Ovary (tissue), 9 donors: ENCODE measurements around the gene MYH7B. TPM values are rescaled to one million over a fixed set of nuclear protein-coding genes. Genes with fewer than 3 reads are reported as not detected.

Source experiments
- DNase-seq, 5 donors: peaks; one replicate each; pipeline ENCODE4 v3.0.0-alpha.2; 2019 to 2020
- H3K27ac ChIP-seq, 2 donors: fragments of 200-600 bp; one replicate each; pipeline versions ENCODE4 v1.5.1 to v1.8.0; 2019 to 2022
- H3K27me3 ChIP-seq: fragments of 200-600 bp; one replicate; pipeline ENCODE4 v1.8.0; 2022
- H3K36me3 ChIP-seq: fragments of 200-600 bp; sonication (generic); one replicate; pipeline ENCODE4 v1.5.1; 2019
- H3K4me1 ChIP-seq: one replicate; pipeline ENCODE4 v1.8.1; 2013; ENCODE audit warnings: mild to moderate bottlenecking, moderate library complexity; ENCODE audit not compliant: insufficient read depth
- H3K4me3 ChIP-seq: fragments of 200-600 bp; sonication (generic); one replicate; pipeline ENCODE4 v1.5.1; 2017
- H3K9me3 ChIP-seq, 2 donors: fragments of 200-600 bp in 1 of 2; sonication (generic) in 1 of 2; one replicate each; pipeline versions ENCODE4 v1.5.1 to v1.8.1; 2013 to 2019; ENCODE audit warnings: mild to moderate bottlenecking in 1 of 2, moderate library complexity in 1 of 2
- EP300 ChIP-seq: sonication (generic); formaldehyde crosslinking; IDR thresholded peaks from one replicate; pipeline ENCODE4 v1.6.1; 2017; ENCODE audit warnings: antibody characterized with exemption
- POLR2A ChIP-seq: fragments of 450-650 bp; IDR thresholded peaks from one replicate; pipeline ENCODE4 v1.6.1; 2017; ENCODE audit warnings: antibody characterized with exemption, mild to moderate bottlenecking, moderate library complexity
- WGBS, 3 donors: extraction: QIAGEN DNeasy Blood & Tissue Kit in 1 of 3; methylation state at CpG; one replicate each; pipeline versions ENCODE4 v1.1.5 to v1.1.7; 2013 to 2017; 5-methylcytosine and 5-hydroxymethylcytosine counted together
- intact Hi-C, 4 donors: fragments of 100-400 bp; cut with DNase I; formaldehyde crosslinking; loops; one replicate each; pipeline versions ENCODE4 v1.11.0 to v1.15.1; 2022 to 2023
- polyA plus RNA-seq, 2 donors: library from polyadenylated mRNA; stranded (reverse); fragments of 200-250 nt in 1 of 2; fragments of 350-450 nt in 1 of 2; fragmentation: Illumina TruSeq in 1 of 2; extraction: RNeasy Lipid Tissue Mini Kit (QIAGEN cat#74804) in 1 of 2; gene quantifications; one replicate each; pipeline ENCODE4 v1.2.3, GENCODE V29; 2013 to 2014
- total RNA-seq, 7 donors: library from RNA; depleted of rRNA in 2 of 7; stranded (reverse); fragments of >200 nt in 2 of 7; fragmentation: NEBNext Ultra II Directional in 3 of 7; extraction: Animal tissue kit (Norgen Biotek cat#: 25700) in 3 of 7; gene quantifications; one replicate each; pipeline versions ENCODE4 v1.1.0 to v1.2.4, GENCODE V29; 2016 to 2023
- TF ChIP-seq, protein P1 (sequence below), 3 donors: fragments of 450-650 bp in 2 of 3; fragments of 200-600 bp in 1 of 3; IDR thresholded peaks; one replicate each; pipeline versions ENCODE4 v1.5.1 to v1.8.0; 2016 to 2022; ENCODE audit warnings: antibody characterized with exemption in 3 of 3, mild to moderate bottlenecking in 1 of 3
- donor health status: DM: no; HTN: no; CAD: no; lungs with moderate emphysema.
- donor health status: DM: no; HTN: no; CAD: no.
- donor health status: Bipolar disorder and iron deficiency.
- donor health status: DM: yes; HTN: yes; CAD: no.
- donor health status: DM: no; HTN: no; CAD: no.
- donor health status: DM: yes; HTN: yes; CAD: no.

Gene MYH7B
- total and polyA plus RNA-seq, 9 donors: 0.30 to 2.6 (median 1.1) TPM

DNA sequence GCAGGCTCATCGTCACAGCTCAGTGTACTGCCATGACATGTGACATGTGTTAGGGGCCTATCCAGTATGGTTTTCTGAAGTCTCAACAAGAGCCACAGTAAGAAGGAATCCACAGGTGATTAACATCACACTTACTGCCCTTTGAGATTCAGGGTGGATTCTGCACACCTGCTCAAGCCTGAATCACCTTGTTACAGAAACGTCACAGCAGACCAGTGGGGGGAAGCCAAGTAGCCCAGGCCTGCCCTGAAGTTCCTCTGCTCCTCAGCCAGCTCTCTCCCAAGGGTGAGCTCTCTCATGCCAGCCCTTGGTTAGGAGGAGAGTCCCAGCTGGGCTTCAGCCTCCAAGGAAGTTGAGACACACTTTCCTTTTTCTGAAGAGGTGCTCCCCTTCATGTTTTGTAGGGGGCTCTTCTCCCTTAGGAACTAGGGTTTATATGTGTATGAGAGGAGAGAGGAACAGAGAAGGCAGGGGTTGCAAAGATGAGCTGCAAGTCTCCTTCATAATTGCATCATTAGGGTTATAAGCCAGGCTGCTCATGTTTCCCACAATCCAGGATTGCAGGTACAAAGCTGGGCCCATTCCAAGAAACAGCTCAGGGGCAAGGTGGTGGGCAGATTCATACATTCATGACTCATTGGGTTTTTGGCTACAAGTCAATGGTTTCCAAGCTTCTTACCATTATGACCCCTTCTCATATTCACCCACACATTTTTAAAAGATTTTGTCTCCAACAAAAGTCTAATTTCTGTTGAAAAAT lies 11.7 kb upstream of the MYH7B start:
- 81 to 90% (median 90%) methylated on average over 2 of the region's 2 CpGs for WGBS, 3 donors
- Histone ChIP-seq H3K4me1 (no peaks in the 10 kb centered on the region), H3K27ac (no peak overlapping the region), H3K27me3 (no peaks in the 10 kb centered on the region), H3K4me3 (no peak overlapping the region), H3K36me3 (no peaks in the 10 kb centered on the region), H3K9me3 (no peaks in the 10 kb centered on the region)
- no peak for DNase-seq
- TF ChIP-seq EP300 (no peak), POLR2A (no peak)
- TF ChIP-seq, protein P1, sequence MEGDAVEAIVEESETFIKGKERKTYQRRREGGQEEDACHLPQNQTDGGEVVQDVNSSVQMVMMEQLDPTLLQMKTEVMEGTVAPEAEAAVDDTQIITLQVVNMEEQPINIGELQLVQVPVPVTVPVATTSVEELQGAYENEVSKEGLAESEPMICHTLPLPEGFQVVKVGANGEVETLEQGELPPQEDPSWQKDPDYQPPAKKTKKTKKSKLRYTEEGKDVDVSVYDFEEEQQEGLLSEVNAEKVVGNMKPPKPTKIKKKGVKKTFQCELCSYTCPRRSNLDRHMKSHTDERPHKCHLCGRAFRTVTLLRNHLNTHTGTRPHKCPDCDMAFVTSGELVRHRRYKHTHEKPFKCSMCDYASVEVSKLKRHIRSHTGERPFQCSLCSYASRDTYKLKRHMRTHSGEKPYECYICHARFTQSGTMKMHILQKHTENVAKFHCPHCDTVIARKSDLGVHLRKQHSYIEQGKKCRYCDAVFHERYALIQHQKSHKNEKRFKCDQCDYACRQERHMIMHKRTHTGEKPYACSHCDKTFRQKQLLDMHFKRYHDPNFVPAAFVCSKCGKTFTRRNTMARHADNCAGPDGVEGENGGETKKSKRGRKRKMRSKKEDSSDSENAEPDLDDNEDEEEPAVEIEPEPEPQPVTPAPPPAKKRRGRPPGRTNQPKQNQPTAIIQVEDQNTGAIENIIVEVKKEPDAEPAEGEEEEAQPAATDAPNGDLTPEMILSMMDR (IDR thresholded peaks at IDR 0.05): no peak
- intact Hi-C loops: no loop called here

DNA sequence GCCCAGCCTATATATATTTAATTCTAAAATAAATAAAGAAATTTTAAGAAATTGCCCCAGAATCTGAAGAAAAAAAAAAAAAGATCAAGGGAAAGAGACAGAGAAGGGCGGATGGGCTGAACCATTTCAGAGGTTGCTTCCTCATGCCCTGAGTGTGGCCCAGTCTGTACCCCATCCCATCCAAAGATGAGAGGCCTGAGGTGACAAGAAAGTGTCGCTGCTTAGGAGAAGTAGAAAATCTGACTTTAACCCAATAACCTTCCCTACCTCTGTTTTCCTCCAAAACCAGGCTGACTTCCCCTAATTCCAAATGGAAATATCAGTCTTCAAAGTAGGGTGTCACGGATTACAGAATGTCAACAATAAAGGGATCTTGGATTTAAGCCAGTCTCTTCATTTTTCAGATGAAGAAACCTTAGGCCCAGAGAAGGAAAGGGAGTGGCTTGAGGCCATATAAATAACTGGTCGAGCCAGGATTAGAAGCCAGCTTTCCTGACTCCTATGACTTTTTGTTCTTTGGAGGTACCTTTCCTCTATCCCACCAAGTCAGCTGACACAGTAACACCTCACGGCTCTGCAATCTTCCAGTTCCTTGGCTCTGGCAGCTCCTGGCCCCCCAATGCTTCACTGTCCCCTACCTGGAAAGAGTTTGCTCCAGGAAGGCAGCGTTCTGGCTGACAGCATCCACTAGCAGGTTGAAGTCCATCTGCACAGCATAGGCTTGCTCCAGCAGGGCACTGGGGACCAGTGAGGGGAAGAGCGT lies 10.2 kb upstream of the MYH7B start:
- Histone ChIP-seq H3K27me3 (no peaks in the 10 kb centered on the region), H3K4me1 (no peaks in the 10 kb centered on the region), H3K9me3 (no peaks in the 10 kb centered on the region), H3K27ac (no peak overlapping the region), H3K36me3 (no peaks in the 10 kb centered on the region), H3K4me3 (no peak overlapping the region)
- intact Hi-C loops: no loop called here
- TF ChIP-seq EP300 (no peak), POLR2A (no peak)
- TF ChIP-seq, protein P1 (IDR thresholded peaks at IDR 0.05): no peak
- 80 to 83% (median 81%) methylated on average over 7 of the region's 7 CpGs for WGBS, 3 donors
- DNase-seq: no peak

DNA sequence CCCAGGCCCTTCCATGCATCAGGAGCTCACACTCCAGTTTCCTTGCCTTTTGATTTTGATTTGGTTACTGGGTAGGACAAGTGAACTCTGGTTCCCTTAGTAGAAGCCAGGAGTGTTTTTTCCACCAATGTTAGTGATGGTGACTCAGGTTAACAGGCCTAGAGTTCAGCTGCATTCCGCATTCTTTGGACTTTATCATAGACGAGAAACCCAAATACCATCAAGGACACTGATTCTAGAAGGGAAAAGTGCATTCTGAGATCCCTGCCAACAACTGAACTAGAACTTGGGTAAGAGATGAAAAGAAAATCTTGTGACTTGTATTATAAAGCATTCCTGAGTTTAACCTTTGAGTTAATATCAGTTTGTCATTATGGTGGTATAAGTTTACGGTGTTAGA lies 9.0 kb upstream of the MYH7B start:
- WGBS, 3 donors: 28 to 47% (median 30%) methylated on average over 3 of the region's 3 CpGs
- Histone ChIP-seq H3K27ac (no peak overlapping the region), H3K36me3 (no peaks in the 10 kb centered on the region)

DNA sequence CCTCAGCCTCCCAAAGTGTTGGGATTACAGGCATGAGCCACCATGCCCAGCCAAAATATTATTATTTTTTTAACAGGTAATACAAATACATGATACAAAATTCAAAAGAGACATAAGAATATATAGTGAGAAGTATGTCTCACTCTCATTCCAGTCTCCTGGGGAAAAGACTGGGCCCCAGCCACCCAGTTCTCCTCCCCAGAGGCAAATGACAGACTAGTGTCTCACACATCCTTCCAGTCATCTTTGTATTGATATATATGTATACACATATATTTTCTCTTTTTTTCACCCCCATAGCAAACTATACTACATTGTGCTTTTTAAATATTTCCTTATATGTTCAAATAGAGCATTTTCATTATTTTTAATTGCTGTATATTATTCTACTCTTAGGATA lies 8.3 kb upstream of the MYH7B start:
- Histone ChIP-seq H3K27ac (no peak overlapping the region), H3K4me3 (no peak overlapping the region), H3K36me3 (no peaks in the 10 kb centered on the region), H3K9me3 (no peaks in the 10 kb centered on the region), H3K4me1 (no peaks in the 10 kb centered on the region), H3K27me3 (no peaks in the 10 kb centered on the region)
- intact Hi-C loops: no loop called here
- TF ChIP-seq, protein P1 (IDR thresholded peaks at IDR 0.05): no peak
- TF ChIP-seq POLR2A (no peak), EP300 (no peak)
- DNase-seq: no peak

More for the DNA sequence above, 9.0 kb upstream of the MYH7B start:
- H3K27me3 ChIP-seq: no peaks in the 10 kb centered on the region
- intact Hi-C loops: no loop called here
- no peak for DNase-seq
- no peaks in the 10 kb centered on the region for H3K9me3 ChIP-seq
- H3K4me1 ChIP-seq: no peaks in the 10 kb centered on the region
- H3K4me3 ChIP-seq: no peak overlapping the region
- TF ChIP-seq EP300: no peak
- TF ChIP-seq POLR2A: no peak
- TF ChIP-seq, protein P1 (IDR thresholded peaks at IDR 0.05): no peak
